Measurements from ENCODE around the gene BSG.

The BSG gene

GRCh38 chr19:540867-541637, 31.3 kb upstream of the BSG start:
- DNase-seq = no peak

- no peak for DNase-seq
Observed at GRCh38 chr19:541699-542098, 30.7 kb upstream of the BSG start.

- no peak for DNase-seq
Observed at GRCh38 chr19:542173-542866, 30.1 kb upstream of the BSG start.

GRCh38 chr19:543910-544608, 28.3 kb upstream of the BSG start, which contains the start of gene GZMM:
Gene GZMM (plus strand): TSS chr19:544053. CDS start chr19:544072, 19 bp downstream.
- DNase-seq = no peak

GRCh38 chr19:547117-547516, 25.3 kb upstream of the BSG start:
- DNase-seq = no peak

- DNase-seq = no peak
Observed at GRCh38 chr19:547836-548720, 24.3 kb upstream of the BSG start.

GRCh38 chr19:548886-549830, 23.2 kb upstream of the BSG start:
- no peak for DNase-seq

GRCh38 chr19:554817-555216, 17.6 kb upstream of the BSG start:
- DNase-seq = no peak

GRCh38 chr19:555474-555808, 17.0 kb upstream of the BSG start:
- no peak for DNase-seq

- DNase-seq = no peak
Observed at GRCh38 chr19:556611-557382, 15.6 kb upstream of the BSG start.

- no peak for DNase-seq
Observed at GRCh38 chr19:558770-559439, 13.5 kb upstream of the BSG start.

GRCh38 chr19:560121-560520, 12.3 kb upstream of the BSG start:
- DNase-seq = no peak

- no peak for DNase-seq
Observed at GRCh38 chr19:566403-566802, 6.0 kb upstream of the BSG start.

- no peak for DNase-seq
Observed at GRCh38 chr19:566844-567243, 5.6 kb upstream of the BSG start.

- DNase-seq = no peak
Observed at GRCh38 chr19:567296-567900, 5.0 kb upstream of the BSG start.

- no peak for DNase-seq
Observed at GRCh38 chr19:570251-570686, 2.1 kb upstream of the BSG start.

- DNase-seq = peak in 1 of 2 experiments; percentile 82
Observed at GRCh38 chr19:570937-571565, 1.3 kb upstream of the BSG start.

GRCh38 chr19:571566-571974, 826 bp upstream of the BSG start:
- peak; percentile 51 to 70 for DNase-seq

Measured in SW 1271 (cell line).